Activated CD4-positive, alpha-beta T cell treated with anti-CD3 and anti-CD28 coated beads, Interleukin-2, amount 10 ng/mL, durations not matched to agents 7 days and 5 days (primary cell): ENCODE data around the gene CXXC4. TPM values are rescaled to one million over a fixed set of nuclear protein-coding genes. Genes with fewer than 3 reads are reported as not detected.

Source experiments
- CTCF ChIA-PET: fragments of 350-600 bp; sonication (Branson Sonifier 250); formaldehyde crosslinking; loops from one replicate; lab custom pipeline; 2021; ENCODE audit warnings: antibody characterized with exemption; lab: Charles Lee
- POLR2A ChIA-PET: fragments of 350-600 bp; sonication (Branson Sonifier 250); formaldehyde crosslinking; loops from one replicate; lab custom pipeline; 2021; ENCODE audit warnings: antibody characterized with exemption; lab: Charles Lee
- DNase-seq: peaks from one replicate; pipeline ENCODE4 v3.0.0-alpha.2; 2020
- H3K27ac Mint-ChIP-seq: one replicate; pipeline ENCODE4 v1.8.0; 2021; ENCODE audit warnings: mild to moderate bottlenecking, moderate library complexity, mixed read lengths
- H3K27me3 Mint-ChIP-seq: one replicate; pipeline ENCODE4 v1.8.0; 2021; ENCODE audit warnings: mixed read lengths
- H3K36me3 Mint-ChIP-seq: one replicate; pipeline ENCODE4 v1.8.0; 2021; ENCODE audit warnings: low read depth, mixed read lengths
- H3K4me1 Mint-ChIP-seq: one replicate; pipeline ENCODE4 v1.8.0; 2021; ENCODE audit warnings: mixed read lengths
- H3K4me3 Mint-ChIP-seq: one replicate; pipeline ENCODE4 v1.8.0; 2021; ENCODE audit warnings: mild to moderate bottlenecking, moderate library complexity, mixed read lengths
- H3K9me3 Mint-ChIP-seq: one replicate; pipeline ENCODE4 v1.8.0; 2021; ENCODE audit warnings: mixed read lengths
- total RNA-seq, 2 experiments: library from RNA; stranded (reverse); gene quantifications; one replicate each; pipeline ENCODE4 v1.2.3, GENCODE V29; 2021

Gene CXXC4
- total RNA-seq, 2 experiments from 2014 or later, result not detected

DNA sequence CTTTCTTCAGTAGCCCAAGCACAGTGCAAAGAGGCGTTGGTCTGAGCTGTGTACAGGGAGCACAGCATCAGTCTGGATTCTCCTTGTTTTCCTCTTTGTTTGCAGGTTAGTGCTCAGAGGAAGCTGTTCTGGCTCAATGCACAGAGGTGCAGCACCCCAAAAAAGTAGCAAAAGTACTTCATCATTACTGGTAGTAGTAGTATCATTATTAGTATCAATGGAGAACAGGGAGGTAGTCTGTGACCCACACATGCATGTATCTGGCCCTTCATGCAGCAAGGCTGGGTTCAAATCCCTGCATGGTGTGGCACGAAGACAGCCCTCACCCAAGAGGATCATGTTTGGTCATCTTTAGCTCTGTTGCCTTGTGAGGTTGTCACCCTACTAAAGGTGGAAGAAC, 68.7 kb downstream of the CXXC4 start:
- H3K4me1 Mint-ChIP-seq, result no peaks in the 10 kb centered on the region
- POLR2A ChIA-PET, result no interaction called here

DNA sequence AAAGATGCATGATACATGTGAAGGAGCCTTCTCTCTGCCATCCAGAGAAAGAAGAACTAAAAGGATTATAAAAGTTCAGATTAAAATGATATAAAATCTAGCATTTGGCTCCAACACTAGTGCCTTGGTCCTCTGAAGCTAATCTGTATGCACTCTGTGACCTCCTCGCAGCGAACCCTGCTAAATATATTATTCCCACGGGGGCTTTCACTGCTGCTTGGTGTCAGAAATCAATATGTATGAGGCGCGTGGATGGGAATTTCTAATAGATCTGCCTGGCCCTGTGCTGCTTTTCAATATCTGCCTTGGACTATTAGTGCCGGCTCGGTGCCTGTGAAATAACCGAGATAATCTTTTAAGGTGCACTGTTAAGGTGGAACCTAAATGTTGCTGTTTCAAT, 69.7 kb downstream of the CXXC4 start:
- no peaks in the 10 kb centered on the region for H3K4me1 Mint-ChIP-seq
- ChIA-PET POLR2A (no interaction called here), CTCF (no interaction called here)

More for the DNA sequence above, 68.7 kb downstream of the CXXC4 start:
- no peaks in the 10 kb centered on the region for H3K27me3 Mint-ChIP-seq
- H3K27ac Mint-ChIP-seq, result no peak overlapping the region
- CTCF ChIA-PET, result no interaction called here
- no peaks in the 10 kb centered on the region for H3K9me3 Mint-ChIP-seq
- no peak for DNase-seq
- no peaks in the 10 kb centered on the region for H3K36me3 Mint-ChIP-seq
- no peak overlapping the region for H3K4me3 Mint-ChIP-seq

DNA sequence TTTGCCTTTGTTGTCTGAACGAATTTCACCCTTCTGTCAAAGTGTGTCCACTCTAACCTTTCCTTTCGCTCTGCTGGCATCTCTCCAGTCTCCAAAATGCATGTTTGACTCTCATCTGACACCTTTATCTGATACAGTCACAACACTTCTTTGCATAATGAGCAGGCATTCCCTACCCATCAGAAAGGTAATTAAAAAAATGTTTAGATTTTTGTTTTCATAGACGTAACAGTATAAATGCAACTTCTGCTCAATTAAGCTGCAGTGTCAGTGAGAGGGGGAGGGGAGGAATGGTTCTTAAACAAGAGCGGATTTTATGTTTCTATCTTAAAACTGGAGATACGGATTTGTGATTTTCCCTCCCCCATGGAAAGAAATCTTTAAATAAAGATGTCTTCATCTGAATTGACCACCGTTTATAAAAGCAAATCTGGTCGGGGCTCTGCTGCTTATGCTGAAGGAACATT, 70.2 kb downstream of the CXXC4 start:
- Mint-ChIP-seq H3K27me3 (no peaks in the 10 kb centered on the region), H3K4me1 (no peaks in the 10 kb centered on the region), H3K9me3 (no peaks in the 10 kb centered on the region), H3K36me3 (no peaks in the 10 kb centered on the region), H3K27ac (no peak overlapping the region), H3K4me3 (no peak overlapping the region)
- CTCF ChIA-PET, result no interaction called here
- DNase-seq, result no peak
- POLR2A ChIA-PET, result no interaction called here

More for the DNA sequence above, 69.7 kb downstream of the CXXC4 start:
- Mint-ChIP-seq H3K27ac (no peak overlapping the region), H3K36me3 (no peaks in the 10 kb centered on the region), H3K4me3 (no peak overlapping the region), H3K9me3 (no peaks in the 10 kb centered on the region), H3K27me3 (no peaks in the 10 kb centered on the region)
- no peak for DNase-seq

DNA sequence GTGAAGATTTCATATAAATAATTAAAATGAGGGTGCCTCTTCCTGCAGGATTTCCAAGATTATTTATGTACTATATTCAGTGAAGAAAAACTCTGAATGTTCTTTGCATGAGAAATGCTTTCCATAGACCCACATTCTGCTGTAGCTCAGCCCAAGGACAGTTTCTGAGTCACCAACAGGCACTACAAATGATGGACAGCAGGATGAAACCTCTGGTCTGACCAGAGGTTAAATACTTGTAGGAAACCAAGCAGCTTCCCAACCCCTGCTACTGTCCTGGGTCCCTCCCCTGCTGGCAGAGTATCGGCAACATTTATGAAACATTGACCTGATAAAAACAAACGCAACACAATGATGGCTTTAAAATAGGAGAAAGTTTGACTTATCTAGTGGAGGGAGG, 73.1 kb downstream of the CXXC4 start:
- Mint-ChIP-seq H3K27ac (no peak overlapping the region), H3K9me3 (no peaks in the 10 kb centered on the region), H3K4me1 (no peaks in the 10 kb centered on the region), H3K27me3 (no peaks in the 10 kb centered on the region), H3K4me3 (no peak overlapping the region), H3K36me3 (no peaks in the 10 kb centered on the region)
- DNase-seq, result no peak
- ChIA-PET CTCF (no interaction called here), POLR2A (no interaction called here)

DNA sequence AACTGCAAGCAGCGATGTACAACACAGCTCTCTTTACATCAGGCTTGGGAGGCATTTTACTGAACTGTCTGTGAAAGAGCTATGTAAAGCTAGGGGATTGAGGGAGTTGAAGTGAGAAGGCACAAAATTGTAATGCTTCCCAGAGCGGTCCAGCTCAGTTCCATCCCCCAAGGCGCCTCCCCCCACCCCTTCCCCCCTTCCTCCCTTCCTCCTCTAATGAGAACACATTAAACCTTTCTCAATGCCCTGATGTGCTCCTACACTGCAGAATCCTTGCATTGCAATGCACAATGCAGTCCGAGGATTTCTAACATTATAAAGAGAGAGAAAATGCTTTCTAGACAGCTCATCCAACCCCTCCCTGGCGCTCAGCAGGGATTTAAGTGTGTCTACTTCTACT, 73.9 kb downstream of the CXXC4 start:
- no peaks in the 10 kb centered on the region for H3K4me1 Mint-ChIP-seq
- H3K36me3 Mint-ChIP-seq, result no peaks in the 10 kb centered on the region
- ChIA-PET POLR2A (no interaction called here), CTCF (no interaction called here)
- no peak for DNase-seq
- no peak overlapping the region for H3K4me3 Mint-ChIP-seq
- no peak overlapping the region for H3K27ac Mint-ChIP-seq
- no peaks in the 10 kb centered on the region for H3K27me3 Mint-ChIP-seq
- H3K9me3 Mint-ChIP-seq, result no peaks in the 10 kb centered on the region
